Measurements from ENCODE around the gene ZNF343. TPM values are rescaled to one million over a fixed set of nuclear protein-coding genes. Genes with fewer than 3 reads are reported as not detected.
"Not testable (repeated sequence)": the region's sequence is repeated elsewhere in the genome, so short reads cannot be mapped to it uniquely, and the experiment has no call there.

ZNF343 gene
- total RNA-seq (ENCODE audit: insufficient read depth, low replicate concordance), result 14.0 TPM

DNA sequence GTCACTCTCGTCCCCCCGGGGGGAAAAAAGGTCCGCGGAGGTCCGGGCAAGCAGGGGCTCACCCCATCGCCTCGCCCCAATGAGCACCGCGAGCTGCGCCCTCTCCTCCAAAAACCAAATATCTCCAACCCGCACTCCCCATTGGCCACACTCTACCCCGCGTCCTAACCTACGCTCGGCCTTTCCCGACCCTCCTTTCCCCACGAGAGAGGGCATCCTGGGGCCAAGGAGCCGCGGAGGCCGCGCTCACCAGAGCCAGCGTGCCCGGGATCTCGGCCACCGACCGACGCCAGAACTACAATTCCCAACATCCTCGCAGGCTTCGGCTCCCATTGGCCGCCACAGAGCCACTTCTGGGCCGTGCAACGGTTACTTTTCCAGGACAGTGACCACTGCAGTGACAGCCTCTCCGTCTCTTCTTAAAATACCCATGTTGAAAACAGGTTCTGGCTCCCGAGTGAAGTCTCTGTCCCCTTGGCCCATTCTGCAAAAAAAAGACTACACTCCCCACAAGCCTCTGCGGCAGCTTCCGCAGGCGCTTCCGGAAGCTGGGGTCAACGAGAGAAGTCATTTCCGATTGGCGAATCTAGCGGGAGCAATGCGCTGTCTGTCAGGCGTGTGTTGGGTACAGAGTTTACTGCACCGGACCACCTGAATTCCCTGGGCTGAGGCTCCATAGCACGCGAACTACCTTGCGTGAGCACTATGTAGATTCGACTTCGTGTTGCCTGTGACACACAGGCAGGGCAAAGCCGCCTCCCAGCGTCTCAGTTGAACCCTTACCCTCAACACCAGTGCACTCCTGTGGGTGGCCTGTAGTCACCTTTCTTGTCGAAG is at the start of gene ZNF343:
Gene ZNF343, minus strand, starts transcription at position 285 of the 837 bp plus-strand sequence. CDS start 15,020 bp downstream, outside the sequence.
- DNase-seq (ENCODE audit: low spot score), result peak; percentile 93

DNA sequence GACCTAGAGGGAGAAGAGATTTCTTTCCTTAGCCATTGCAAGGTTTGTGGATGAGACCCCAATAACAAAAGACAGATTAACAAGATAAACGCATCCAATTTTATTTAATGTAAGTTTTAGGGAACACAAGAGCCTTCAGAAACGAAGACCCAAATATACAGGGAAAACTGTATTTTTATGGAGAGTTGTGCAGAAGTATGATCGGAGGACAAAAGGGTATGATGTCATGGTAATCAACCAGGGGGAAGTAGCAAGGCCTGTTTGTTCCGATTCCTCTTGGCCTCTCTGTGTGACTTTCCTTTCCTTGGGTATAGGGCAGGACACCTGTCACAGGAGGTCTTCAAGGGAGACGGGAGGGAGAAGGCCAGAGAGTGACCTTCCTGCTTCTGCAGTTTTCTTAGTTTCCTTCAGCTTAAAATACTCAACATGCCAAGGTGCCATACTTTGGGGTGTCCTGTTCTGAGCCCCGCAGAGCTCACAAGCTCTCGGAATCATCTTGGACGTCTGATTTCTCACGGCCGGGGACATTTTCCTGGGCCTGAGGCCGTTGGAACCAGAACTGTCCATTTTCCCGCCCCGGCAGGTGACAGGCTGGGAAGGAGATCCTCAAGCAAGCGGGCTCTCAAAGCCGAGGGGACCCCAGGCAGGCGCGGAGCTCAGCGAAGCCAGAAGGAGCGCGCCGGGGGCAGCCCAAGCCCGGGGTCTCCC is 49.3 kb upstream of the ZNF343 start:
- no peak for DNase-seq (ENCODE audit: low spot score)

DNA sequence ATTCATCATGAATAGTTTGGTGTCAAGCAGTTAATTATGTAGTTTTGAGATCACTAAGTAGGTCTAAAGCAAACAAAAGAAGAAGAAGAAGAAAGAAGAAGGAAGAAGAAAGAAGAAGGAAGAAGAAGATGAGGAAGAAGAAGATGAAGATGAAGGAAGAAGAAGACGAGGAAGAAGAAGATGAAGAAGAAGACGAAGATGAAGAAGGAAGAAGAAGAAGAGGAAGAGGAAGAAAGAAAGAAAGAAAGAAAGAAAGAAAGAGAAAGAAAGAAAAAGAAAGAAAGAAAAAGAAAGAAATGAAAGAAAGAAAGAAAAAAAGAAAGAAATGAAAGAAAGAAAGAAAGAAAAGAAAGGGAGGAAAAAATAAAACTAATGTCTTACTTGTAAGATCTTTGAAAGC is 36.9 kb upstream of the ZNF343 start:
- no peak for DNase-seq (ENCODE audit: low spot score)

DNA sequence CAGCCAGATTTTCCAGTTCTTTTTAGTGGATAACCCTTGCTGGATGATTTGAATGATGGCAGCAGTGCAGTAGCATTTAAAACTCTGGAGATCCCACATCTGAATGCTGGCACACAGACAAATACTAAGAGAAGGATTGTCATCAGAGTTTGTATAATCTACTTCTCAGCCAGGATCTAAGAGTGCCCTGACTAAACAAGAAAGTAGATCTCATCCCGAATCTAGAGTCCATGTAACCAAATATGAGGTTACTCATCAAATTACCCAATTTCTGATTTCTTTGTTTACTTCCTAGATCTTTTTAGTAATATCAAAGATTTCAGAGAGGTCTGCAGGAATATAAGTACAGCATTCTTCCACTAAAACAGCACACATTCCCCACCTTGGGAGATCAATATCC is 35.5 kb upstream of the ZNF343 start:
- no peak for DNase-seq (ENCODE audit: low spot score)

DNA sequence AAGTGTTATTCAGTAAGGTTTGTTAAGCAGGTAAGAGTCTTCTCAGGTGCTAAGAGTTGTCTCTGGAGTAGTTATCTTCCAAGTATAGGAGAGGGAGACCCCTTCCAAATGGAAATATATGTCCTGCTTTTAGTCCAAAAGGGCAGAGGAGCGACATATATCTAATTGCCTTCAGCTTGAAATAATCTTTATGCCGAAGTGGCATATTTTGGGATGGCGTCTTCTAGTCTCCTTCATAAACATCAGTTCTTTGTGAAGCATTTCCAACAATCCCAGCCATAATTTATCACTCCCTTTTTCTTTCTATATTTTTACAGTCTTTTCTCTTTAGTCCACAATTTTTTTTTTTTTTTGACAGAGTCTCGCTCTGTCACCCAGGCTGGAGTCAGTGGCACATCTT is 33.6 kb upstream of the ZNF343 start:
- DNase-seq (ENCODE audit: low spot score), result no peak

DNA sequence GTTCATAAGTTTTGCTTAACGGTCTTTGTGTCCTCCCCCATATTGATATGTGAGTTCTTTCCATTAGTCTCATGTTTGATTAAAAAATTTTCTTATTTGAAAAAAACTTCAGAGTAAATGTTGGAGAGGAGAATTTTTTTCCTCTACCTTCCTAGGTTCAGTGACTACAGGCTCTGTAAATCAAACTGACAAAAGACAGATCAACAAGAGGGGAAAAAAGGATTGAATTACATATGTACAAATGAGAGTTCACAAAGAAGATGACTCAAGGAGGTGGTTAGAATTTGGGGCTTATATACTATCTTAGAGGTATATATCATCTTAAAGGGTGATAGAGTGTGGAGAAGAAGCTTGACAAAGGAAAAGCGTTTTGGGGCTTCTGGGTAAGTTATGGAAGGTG is 33.2 kb upstream of the ZNF343 start:
- DNase-seq (ENCODE audit: low spot score), result no peak

DNA sequence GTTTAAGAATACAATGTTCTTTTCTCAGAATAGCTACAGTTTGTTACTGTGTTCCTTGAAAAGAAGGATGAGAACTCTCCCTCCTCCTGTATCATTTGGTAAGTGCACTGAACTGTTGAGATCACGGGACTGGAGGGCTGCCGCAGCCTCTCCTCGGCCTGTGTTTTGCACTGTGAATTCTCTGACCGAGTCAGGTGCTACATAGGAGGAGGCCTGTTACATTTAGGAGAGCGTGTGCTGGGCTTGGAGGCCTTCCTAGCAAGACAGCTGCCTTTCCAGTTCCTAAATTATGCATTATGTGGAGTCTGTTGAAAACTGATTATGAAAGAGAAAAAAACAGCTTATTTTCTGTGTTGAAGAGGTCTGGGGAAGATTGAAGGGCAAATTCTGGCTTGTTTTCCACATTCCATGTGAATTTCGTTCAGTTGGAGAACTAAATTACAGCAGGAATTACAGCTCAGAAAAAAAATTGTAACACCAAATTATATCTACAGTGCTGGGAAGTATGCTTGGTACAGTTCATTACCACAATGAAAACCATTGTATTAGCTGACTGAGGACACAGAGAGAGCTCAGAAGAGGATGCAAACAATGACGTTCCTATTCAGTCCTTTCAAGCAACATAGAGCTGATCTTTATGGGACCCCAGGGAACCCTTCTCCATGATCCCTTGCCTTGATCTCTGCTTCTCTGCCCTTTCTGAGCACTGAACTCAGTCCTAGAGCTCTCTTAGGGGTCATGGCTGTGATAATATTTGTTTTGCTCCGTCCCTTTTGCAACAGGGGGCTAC is 30.4 kb upstream of the ZNF343 start:
- DNase-seq (ENCODE audit: low spot score), result no peak

DNA sequence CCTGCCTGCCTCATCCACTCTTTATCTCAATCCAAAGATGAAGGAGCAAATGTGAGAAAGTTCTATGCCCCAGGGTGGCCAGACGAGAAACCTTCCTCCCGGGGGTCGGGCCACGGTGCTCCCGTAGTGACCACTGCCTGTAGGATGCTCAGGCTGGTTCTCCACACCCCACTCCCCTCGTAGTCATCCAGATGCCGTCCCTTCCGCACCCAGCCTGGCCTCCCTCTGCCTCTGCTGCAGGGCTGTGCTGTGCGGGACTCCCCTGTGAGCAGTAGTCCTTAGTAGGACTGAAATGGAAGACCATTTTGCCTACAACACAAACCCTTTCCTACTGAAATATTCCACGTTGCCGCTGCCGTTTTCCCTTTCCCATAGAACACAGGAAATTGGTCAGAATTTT is 29.6 kb upstream of the ZNF343 start:
- no peak for DNase-seq (ENCODE audit: low spot score)

DNA sequence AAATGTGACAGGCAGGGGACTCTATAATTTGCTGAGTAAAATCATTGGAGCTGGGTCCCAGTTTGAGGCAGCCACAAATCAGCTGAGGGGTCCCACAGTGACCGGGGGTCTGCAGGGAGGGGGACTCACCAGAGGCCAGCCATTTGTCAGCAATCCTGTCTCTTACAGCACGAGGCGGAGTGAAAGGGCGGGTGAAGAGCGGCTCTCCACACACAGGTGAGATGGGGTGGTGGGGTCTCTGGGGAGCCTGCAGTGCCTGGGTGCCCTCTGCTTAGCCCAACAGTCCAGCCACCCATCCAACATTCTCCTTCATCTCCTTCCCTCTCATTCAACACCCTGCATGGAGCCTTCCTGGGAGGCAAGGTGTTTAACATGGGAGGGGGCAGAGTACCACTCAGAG is 28.4 kb upstream of the ZNF343 start:
- DNase-seq (ENCODE audit: low spot score), result no peak

DNA sequence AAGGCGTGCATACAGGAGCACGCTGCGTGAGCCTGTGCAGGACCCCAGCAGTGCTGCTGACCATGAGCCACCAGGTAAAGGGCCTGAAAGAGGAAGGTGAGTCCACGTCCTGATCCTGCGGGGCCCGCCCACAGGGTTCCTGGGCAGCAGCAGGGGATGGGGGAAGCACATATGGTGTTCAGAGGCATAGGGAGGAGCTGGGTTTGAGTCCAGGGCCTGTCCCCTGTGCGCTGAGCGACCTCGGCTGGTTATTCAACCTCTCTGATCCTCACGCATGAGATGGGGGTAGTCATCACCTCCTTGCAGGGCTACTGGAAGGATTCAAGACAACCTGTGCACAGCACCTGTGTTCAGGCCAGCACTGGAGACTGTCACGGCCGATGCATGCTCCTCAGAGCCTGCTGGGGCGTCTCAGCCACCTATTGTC is 27.9 kb upstream of the ZNF343 start, which contains the start of gene TMC2:
Gene TMC2, plus strand, starts transcription at position 14 of the 427 bp plus-strand sequence. Its CDS starts 49 bp downstream, at position 63.
- DNase-seq (ENCODE audit: low spot score), result no peak

DNA sequence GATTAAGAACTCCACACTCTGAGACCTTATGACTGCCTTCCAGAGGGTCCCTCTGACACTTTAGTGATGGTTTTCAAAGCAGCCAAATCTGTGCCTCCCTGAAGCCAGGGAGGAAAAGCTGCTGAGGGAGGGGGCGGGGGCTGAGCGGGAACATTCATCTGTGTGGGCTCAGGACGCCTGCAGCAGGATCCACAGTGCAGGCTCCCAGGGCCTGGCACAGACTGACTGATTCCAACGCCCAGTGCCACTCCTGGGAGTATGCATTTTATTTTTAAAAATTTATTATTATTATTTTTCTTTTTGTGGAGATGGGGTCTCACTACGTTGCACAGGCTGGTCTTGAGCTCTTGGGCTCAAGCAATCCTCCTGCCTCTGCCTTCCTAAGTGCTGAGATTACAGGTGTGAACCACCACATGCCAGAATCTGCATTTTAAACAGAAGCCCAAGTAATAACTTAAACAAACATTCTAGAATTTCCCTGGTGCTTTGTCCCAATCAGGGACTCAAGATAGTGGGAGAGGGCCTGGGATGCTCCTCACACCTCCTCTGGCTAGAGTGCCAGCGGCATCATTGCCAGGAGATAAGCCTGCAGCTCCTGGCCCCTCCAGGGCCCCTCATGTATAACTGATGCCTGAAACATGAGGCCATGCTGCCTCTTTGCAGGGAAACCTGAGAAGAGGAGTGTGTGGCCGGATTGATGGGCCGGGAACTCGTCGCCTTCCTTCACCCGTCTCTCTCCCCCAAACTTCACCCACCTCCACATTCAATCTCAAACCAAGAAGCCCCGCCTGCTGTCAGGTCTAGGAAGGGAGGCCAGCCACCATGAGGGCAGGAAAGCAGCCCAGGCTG is 27.2 kb upstream of the ZNF343 start:
- no peak for DNase-seq (ENCODE audit: low spot score)

DNA sequence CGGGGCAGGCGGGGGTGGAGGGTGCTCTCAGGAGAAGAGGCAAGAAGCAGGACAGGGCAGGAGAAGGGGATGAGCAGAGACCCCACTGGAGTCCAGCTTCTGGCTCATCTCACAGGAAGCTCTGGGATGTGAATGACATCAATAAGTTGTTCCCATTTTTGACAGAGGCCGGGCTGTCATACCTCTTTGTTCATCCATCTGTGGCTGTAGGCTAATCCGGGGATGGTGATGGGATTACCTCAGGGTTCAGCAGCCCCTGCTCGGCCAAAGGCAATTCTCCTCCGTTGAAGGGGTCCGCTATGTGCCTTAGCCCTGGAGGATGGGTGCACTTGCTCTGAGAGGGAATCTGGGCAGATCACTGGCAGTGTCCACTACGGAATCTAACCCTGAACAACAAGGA is 24.4 kb upstream of the ZNF343 start:
- DNase-seq (ENCODE audit: low spot score), result no peak

DNA sequence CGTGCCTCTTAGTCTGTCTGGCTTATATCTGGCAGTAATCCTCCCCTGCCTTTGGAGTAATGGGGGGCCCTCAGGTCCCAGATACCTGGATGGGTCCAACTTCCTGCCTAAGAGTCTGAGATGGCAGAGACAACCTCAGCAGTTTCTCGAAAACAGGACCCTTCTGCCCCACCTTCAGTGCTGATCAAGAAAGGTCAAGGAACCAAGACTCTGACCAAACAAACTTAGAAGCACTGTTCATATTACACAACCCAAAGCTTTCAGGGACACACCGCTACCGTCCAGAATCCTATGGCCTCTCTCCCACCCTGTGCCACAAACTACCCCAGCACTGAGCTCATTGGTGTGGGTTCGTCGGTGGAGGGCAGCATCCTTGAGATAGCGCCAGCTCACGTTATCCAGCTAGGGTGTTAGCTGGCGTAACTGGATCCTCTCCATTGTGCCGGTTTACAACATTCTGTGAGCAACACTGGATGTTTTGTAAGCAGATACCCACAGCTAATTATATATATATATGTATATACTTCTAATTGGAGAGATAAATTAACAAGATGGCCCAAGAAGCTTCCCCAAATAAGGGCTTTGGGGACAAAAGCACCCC is 20.1 kb upstream of the ZNF343 start:
- DNase-seq (ENCODE audit: low spot score), result no peak

DNA sequence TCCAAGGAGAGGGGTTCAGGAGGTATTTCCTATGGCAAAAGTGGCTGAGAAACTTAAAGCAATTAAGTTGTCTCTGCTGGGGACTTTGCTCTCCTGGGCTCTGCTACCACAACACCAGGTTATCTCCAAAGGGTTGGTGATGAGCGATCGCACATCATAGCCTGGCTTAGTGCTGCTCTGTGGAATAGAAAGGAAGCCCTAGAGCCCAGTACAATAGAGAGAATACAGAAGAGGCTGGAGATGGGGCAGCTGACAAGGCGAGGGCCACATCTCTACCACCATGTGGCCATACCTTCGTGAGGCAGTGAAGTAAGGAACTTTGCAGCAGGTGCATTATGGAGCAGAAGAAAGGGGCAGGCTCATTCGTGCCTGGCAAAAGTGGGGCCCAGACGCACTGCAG is 19.0 kb upstream of the ZNF343 start:
- no peak for DNase-seq (ENCODE audit: low spot score)

DNA sequence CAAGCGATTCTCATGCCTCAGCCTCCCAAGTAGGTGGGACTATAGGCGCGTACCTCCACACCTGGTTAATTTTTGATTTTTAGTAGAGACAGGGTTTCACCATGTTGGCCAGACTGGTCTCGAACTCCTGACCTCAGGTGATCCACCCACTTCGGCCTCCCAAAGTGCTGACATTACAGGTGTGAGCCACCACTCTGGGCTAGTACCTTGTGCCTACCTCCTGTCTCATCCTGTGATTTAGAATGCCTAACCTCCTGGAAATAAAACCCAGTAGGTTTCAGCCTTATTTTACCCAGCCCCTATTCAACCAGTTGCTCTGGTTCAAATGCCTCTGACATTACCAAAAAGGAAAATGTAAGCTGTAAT is 17.5 kb upstream of the ZNF343 start:
- not testable (repeated sequence) for DNase-seq (ENCODE audit: low spot score)

DNA sequence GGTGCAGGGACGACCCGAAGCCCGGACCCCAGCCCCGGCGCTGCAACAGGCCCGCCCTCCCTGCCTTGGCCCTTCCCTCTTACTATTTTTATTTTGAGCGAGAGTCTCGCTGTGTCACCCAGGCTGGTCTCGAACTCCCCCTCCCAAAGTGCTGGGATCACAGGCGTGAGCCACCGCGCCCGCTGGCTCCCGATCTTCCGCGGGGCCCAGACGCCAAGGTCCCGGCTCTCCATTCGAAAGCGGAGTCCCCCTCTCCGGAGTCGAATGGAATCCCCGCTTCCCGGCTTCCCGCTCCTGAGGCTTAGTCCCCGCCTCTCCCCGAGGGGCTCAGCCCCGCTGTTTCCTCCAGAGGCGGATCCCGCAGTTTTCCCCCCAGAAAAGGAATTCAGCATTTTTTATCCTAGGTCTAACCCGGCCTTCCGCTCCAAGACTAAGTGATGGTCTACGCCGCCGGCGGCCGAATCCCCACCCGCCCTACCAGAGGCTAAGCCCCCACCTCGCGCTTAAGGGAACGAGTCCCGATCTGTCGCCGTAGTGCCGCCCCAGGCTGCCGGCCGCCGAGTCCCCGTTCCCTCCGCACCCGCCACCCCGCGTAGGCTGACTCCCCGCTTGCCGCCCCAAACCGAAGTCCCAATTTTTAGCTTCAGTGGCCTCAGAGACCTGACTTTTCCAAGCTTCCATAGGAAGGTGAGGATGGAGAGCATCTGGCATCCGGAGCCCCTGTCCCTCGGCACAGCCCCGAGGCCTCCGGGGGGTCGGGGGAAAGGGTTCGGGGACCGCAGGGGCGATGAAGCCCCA is 16.2 kb upstream of the ZNF343 start:
- peak; percentile 84 for DNase-seq (ENCODE audit: low spot score)

DNA sequence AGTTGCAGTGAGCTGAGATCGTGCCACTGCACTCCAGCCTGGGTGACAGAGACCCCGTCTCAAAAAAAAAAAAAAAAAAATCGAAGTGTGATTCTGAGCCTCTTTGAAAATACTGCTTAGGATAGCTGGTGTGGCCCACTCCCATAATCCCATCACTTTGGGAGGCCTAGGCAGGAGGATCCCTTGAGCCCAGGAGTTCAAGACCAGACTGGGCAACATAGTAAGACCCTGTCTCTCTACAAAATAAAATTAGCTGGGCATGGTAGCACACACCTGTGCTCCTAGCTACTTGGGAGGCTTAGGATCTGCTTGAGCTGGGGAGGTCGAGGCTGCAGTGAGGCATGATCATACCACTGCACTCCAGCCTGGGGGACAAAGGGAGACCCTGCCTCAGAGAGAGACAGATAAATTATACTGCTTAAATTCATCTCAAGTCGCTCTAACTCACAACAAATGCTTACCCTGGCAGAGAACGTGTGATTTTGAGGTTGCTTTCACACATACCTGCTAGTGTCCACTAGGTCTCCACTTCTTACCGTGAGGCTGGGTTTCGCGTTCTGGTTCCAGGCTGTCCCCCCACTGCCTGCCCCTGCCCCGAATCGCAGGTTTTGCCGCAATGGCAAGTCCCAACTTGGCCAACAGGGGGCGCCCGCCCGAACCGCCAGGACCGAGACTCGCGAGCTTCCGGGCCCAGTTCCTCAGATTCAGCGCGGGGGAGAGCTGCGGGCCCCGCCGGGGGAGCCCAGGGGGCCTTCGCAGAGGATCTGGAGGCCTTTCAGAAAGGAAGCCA is 15.4 kb upstream of the ZNF343 start:
- peak; percentile 85 for DNase-seq (ENCODE audit: low spot score)

DNA sequence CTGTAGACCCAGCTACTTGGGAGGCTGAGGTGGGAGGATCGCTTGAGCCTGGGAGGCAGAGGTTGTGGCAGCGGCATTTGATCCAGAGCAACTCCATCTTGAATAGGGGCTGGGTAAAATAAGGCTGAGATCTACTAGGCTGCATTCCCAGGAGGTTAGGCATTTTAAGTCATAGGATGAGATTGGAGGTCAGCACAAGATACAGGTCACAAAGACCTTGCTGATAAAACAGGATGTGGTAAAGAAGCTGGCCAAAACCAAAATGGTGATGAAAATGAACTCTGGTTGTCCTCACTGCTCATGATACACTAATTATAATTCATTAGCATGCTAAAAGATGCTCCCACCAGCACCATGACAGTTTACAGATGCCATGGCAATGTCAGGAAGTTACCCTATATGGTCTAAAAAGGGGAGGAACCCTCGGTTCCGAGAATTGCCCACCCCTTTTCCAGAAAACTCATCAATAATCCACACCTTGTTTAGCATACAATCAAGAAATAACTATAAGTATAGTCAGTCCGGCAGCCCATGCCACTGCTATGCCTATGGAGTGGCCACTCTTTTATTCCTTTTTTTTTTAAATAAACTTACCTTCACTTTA is 14.2 kb upstream of the ZNF343 start:
- DNase-seq (ENCODE audit: low spot score), result not testable (repeated sequence)
